ENCODE results near the gene PEPD. TPM values are rescaled to one million over a fixed set of nuclear protein-coding genes. Genes with fewer than 3 reads are reported as not detected.

PEPD gene
- total RNA-seq, 1 experiment from 2014 or later = 40.5 TPM

- peaks cover 13% of the 10 kb centered on the region for H3K27me3 ChIP-seq (ENCODE audit: insufficient read depth, low read length)
- no peak for DNase-seq (ENCODE audit: low read depth, low spot score)
- H3K4me1 ChIP-seq (ENCODE audit: control insufficient read depth in 1 of 2, insufficient read depth in 2 of 2, low read length in 2 of 2) = no peaks in the 10 kb centered on the region
- H3K27ac ChIP-seq (ENCODE audit: low read depth, low read length) = no peak overlapping the region
- H4K20me1 ChIP-seq (ENCODE audit: insufficient read depth) = no peaks in the 10 kb centered on the region
- ATAC-seq = no peak
- intact Hi-C loops (cut with micrococcal nuclease) = no loop called here
- H3K9me2 ChIP-seq (ENCODE audit: insufficient read depth) = no peaks in the 10 kb centered on the region
- BruUV-seq (replicated peaks) = no TSS peak
- H3K36me3 ChIP-seq (ENCODE audit: control insufficient read depth in 1 of 2, insufficient read depth in 2 of 2, low read length in 2 of 2) = no peaks in the 10 kb centered on the region
- no peak overlapping the region for H3K4me3 ChIP-seq (replicated peaks in 1 of 2; ENCODE audit: low read depth in 1 of 2, low read length in 2 of 2)
- H3K9ac ChIP-seq (ENCODE audit: low read length) = no peak overlapping the region
- no peak overlapping the region for H2AFZ ChIP-seq (ENCODE audit: low read depth, low read length, poor library complexity, severe bottlenecking)
- TF ChIP-seq SP1 (IDR thresholded peaks at IDR 0.05; ENCODE audit: low read depth) = no peak
- TF ChIP-seq RAD21 (IDR thresholded peaks at IDR 0.05; ENCODE audit: low read depth) = no peak
- no peak for TF ChIP-seq ZFX (IDR thresholded peaks at IDR 0.05)
- no peak for TF ChIP-seq REST (IDR thresholded peaks at IDR 0.05; ENCODE audit: low read depth)
- TF ChIP-seq TCF7L2 (IDR thresholded peaks at IDR 0.05; ENCODE audit: borderline replicate concordance, extremely low read depth, insufficient read depth, insufficient read length) = no peak
- no peak for TF ChIP-seq ATF3 (IDR thresholded peaks at IDR 0.05)
- no peak for TF ChIP-seq SRF (IDR thresholded peaks at IDR 0.05; ENCODE audit: low read depth)
- no peak for TF ChIP-seq FOSL1 (IDR thresholded peaks at IDR 0.05; ENCODE audit: low read depth)
- TF ChIP-seq JUND (IDR thresholded peaks at IDR 0.05) = no peak
- TF ChIP-seq ZNF274 (IDR thresholded peaks at IDR 0.05; ENCODE audit: low read depth, low read length) = no peak
- TF ChIP-seq EZH2 (IDR thresholded peaks at IDR 0.05) = no peak
- no peak for TF ChIP-seq ZBTB33 (IDR thresholded peaks at IDR 0.05; ENCODE audit: extremely low read depth, insufficient replicate concordance, low read length)
- no peak for TF ChIP-seq EGR1 (IDR thresholded peaks at IDR 0.05; ENCODE audit: low read depth)
- TF ChIP-seq ELF1 (IDR thresholded peaks at IDR 0.05; ENCODE audit: borderline replicate concordance, low read depth) = no peak
- no peak for TF ChIP-seq YY1 (IDR thresholded peaks at IDR 0.05; ENCODE audit: extremely low read depth, insufficient replicate concordance, low read depth, low read length)
- no peak for TF ChIP-seq CBX3 (IDR thresholded peaks at IDR 0.05; ENCODE audit: low read depth)
- no peak for TF ChIP-seq POLR2AphosphoS5 (IDR thresholded peaks at IDR 0.05; ENCODE audit: low read depth, low read length)
- TF ChIP-seq MAX (IDR thresholded peaks at IDR 0.05) = no peak
- TF ChIP-seq POLR2A (IDR thresholded peaks at IDR 0.05; ENCODE audit: borderline replicate concordance, extremely low read depth, insufficient read depth, insufficient read length) = no peak
- TF ChIP-seq EZH2phosphoT487 (IDR thresholded peaks at IDR 0.05; ENCODE audit: borderline replicate concordance) = no peak
- ChIA-PET CTCF (no interaction called here), POLR2A (no interaction called here), RAD21 (ENCODE audit: low non-redundant PET in 1 of 2, low total read pairs in 2 of 2, uncharacterized antibody in 2 of 2, unreplicated experiment in 2 of 2) (no interaction called here)
- no peaks in the 10 kb centered on the region for H3K79me2 ChIP-seq (ENCODE audit: insufficient read depth, low read length)
- H3K4me2 ChIP-seq (ENCODE audit: low read length) = no peak overlapping the region
- no peaks in the 10 kb centered on the region for H3K9me3 ChIP-seq (ENCODE audit: control insufficient read depth in 1 of 2, insufficient read depth in 1 of 2, low read depth in 1 of 2, low read length in 2 of 2)
Observed at GRCh38 chr19:33545217-33545981, 23.8 kb upstream of the PEPD start.

Measured in HCT116 (cell line).